Suprapubic skin (tissue), 4 donors: ENCODE results near the gene DLEU7. TPM values are rescaled to one million over a fixed set of nuclear protein-coding genes. Genes with fewer than 3 reads are reported as not detected.

Source experiments
- DNase-seq, 2 donors: peaks; one replicate each; pipeline ENCODE4 v3.0.0-alpha.2; 2019; ENCODE audit warnings: low spot score in 2 of 2
- H3K27ac ChIP-seq: fragments of 200-600 bp; sonication (generic); one replicate; pipeline ENCODE4 v1.5.1; 2019
- H3K27me3 ChIP-seq: fragments of 200-600 bp; sonication (generic); one replicate; pipeline ENCODE4 v1.5.1; 2019
- H3K36me3 ChIP-seq: fragments of 200-600 bp; sonication (generic); one replicate; pipeline ENCODE4 v1.5.1; 2019
- H3K4me1 ChIP-seq: fragments of 200-600 bp; sonication (generic); one replicate; pipeline ENCODE4 v1.5.1; 2019
- H3K4me3 ChIP-seq: fragments of 200-600 bp; sonication (generic); one replicate; pipeline ENCODE4 v1.5.1; 2019; ENCODE audit warnings: mild to moderate bottlenecking
- H3K9me3 ChIP-seq: fragments of 200-600 bp; sonication (generic); one replicate; pipeline ENCODE4 v1.5.1; 2019
- EP300 ChIP-seq: sonication (generic); formaldehyde crosslinking; IDR thresholded peaks from one replicate; pipeline ENCODE4 v1.6.1; 2017; ENCODE audit warnings: antibody characterized with exemption
- POLR2A ChIP-seq, 2 donors: fragments of 450-650 bp; IDR thresholded peaks; one replicate each; pipeline ENCODE4 v1.6.1; 2017; ENCODE audit warnings: antibody characterized with exemption in 2 of 2, mild to moderate bottlenecking in 2 of 2, moderate library complexity in 2 of 2
- POLR2AphosphoS5 ChIP-seq, 3 donors: sonication (generic); formaldehyde crosslinking; IDR thresholded peaks; one replicate each; pipeline ENCODE4 v1.6.1; 2017; ENCODE audit warnings: antibody characterized with exemption in 3 of 3
- WGBS: methylation state at CpG from one replicate; pipeline ENCODE4 v1.1.5; 2018; 5-methylcytosine and 5-hydroxymethylcytosine counted together
- total RNA-seq, 4 donors: library from RNA; depleted of rRNA; stranded (reverse); fragments of >200 nt; gene quantifications; one replicate each; pipeline ENCODE4 v1.1.0, GENCODE V29; 2016
- TF ChIP-seq, protein P1 (sequence below), 2 donors: fragments of 200-600 bp in 1 of 2; fragments of 450-650 bp in 1 of 2; sonication (generic) in 1 of 2; IDR thresholded peaks; one replicate each; pipeline ENCODE4 v1.5.1; 2016 to 2019; ENCODE audit warnings: antibody characterized with exemption in 2 of 2, mild to moderate bottlenecking in 1 of 2, moderate library complexity in 1 of 2

The DLEU7 gene
- total RNA-seq, 4 donors from 2014 or later, result not detected

- DNase-seq, result no peak
- WGBS, result 69% methylated on average over 3 of the region's 3 CpGs
- Histone ChIP-seq H3K4me1 (no peaks in the 10 kb centered on the region), H3K27ac (no peak overlapping the region), H3K9me3 (no peaks in the 10 kb centered on the region), H3K27me3 (no peaks in the 10 kb centered on the region), H3K36me3 (no peaks in the 10 kb centered on the region), H3K4me3 (no peak overlapping the region)
- TF ChIP-seq EP300 (no peak), POLR2AphosphoS5 (IDR thresholded peaks at IDR 0.05) (no peak), POLR2A (IDR thresholded peaks at IDR 0.05) (no peak)
- TF ChIP-seq, protein P1, sequence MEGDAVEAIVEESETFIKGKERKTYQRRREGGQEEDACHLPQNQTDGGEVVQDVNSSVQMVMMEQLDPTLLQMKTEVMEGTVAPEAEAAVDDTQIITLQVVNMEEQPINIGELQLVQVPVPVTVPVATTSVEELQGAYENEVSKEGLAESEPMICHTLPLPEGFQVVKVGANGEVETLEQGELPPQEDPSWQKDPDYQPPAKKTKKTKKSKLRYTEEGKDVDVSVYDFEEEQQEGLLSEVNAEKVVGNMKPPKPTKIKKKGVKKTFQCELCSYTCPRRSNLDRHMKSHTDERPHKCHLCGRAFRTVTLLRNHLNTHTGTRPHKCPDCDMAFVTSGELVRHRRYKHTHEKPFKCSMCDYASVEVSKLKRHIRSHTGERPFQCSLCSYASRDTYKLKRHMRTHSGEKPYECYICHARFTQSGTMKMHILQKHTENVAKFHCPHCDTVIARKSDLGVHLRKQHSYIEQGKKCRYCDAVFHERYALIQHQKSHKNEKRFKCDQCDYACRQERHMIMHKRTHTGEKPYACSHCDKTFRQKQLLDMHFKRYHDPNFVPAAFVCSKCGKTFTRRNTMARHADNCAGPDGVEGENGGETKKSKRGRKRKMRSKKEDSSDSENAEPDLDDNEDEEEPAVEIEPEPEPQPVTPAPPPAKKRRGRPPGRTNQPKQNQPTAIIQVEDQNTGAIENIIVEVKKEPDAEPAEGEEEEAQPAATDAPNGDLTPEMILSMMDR (IDR thresholded peaks at IDR 0.05), result no peak
Observed at GRCh38 chr13:50793026-50793425, 50.5 kb downstream of the DLEU7 start.

GRCh38 chr13:50788551-50789210 lies 54.8 kb downstream of the DLEU7 start:
- H3K9me3 ChIP-seq, result no peaks in the 10 kb centered on the region
- no peaks in the 10 kb centered on the region for H3K4me1 ChIP-seq
- no peak overlapping the region for H3K4me3 ChIP-seq
- no peaks in the 10 kb centered on the region for H3K27me3 ChIP-seq
- DNase-seq, result no peak
- no peak overlapping the region for H3K27ac ChIP-seq
- TF ChIP-seq EP300 (no peak), POLR2AphosphoS5 (IDR thresholded peaks at IDR 0.05) (no peak), POLR2A (IDR thresholded peaks at IDR 0.05) (no peak)
- TF ChIP-seq, protein P1 (IDR thresholded peaks at IDR 0.05), result no peak
- 88% methylated on average over 14 of the region's 14 CpGs for WGBS
- H3K36me3 ChIP-seq, result no peaks in the 10 kb centered on the region

DNA sequence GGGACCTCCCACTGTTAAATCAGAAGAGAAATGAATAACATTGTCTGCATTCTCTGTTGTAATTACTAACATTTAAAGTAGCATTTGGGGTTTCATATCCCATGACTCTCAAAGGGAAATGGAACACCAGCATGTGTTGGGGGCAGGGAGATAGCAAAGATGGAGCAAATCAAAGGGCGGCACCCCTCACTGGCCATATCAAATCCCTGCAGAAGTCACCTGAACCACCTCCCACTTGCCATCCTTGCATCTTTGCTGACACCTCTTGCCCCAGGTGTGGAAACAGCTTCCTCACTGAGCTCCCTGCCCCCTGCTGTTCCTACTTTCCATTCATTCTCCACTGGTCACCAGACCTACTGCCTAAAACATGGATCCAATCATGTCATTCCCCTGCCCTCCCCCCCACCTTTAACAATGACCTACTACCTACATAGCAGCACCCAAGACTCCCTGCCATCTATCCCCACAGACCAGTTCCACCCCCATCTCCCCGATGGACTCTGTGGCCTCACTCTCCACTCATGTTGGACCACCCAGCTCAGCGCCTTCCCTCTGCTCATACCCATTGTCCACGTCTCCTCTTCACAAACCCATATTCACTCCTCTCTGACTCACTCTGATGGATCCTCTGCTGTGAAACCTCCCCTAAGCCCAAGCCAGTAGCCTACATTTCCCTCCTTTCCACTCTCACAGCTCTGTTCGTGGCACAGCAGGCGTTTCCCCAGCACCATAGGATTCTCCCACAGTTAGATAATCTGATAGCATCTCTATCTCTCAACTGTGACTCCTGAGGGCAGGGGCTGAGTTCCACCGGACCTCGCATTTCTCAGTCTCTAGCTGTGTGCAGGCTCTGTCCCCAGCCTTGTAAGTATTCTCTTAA lies 55.9 kb downstream of the DLEU7 start:
- no peaks in the 10 kb centered on the region for H3K9me3 ChIP-seq
- TF ChIP-seq POLR2AphosphoS5 (IDR thresholded peaks at IDR 0.05) (no peak), EP300 (no peak), POLR2A (IDR thresholded peaks at IDR 0.05) (no peak)
- TF ChIP-seq, protein P1 (IDR thresholded peaks at IDR 0.05), result no peak
- H3K27ac ChIP-seq, result no peak overlapping the region
- H3K4me3 ChIP-seq, result no peak overlapping the region
- DNase-seq, result no peak
- H3K36me3 ChIP-seq, result no peaks in the 10 kb centered on the region
- WGBS, result 95% methylated on average over 8 of the region's 8 CpGs
- H3K4me1 ChIP-seq, result no peaks in the 10 kb centered on the region
- no peaks in the 10 kb centered on the region for H3K27me3 ChIP-seq

DNA sequence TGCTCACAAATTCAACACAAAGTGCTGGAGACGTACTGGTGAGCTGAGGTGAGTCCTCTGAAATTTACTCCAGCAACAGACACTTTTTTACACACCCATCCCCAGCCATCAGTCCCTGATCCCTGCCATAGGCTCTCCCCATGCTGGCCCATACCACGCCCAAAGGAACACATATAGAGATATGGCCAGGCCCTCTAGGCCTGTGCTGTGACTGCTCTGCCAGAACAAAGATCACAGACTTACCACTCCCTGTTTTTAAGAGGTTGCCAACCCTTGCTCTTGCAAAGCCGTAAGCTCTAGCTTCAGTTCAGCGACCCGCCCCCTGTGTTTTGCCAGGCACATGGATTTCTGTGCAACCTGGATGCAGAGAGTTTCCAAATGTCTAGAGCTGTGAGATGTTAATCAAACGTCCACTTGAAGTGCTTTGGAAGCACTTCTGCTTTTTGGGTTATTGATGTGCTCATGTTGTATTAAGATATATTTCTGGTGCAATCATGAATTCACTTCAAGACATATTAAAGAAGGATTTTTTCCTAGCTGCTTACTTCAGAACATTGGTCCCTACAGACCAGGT lies 59.7 kb downstream of the DLEU7 start:
- no peak overlapping the region for H3K27ac ChIP-seq
- 51% methylated on average over 6 of the region's 6 CpGs for whole genome bisulfite sequencing
- H3K4me1 ChIP-seq, result no peaks in the 10 kb centered on the region
- no peaks in the 10 kb centered on the region for H3K9me3 ChIP-seq
- no peak for DNase-seq
- H3K36me3 ChIP-seq, result no peaks in the 10 kb centered on the region
- no peak overlapping the region for H3K4me3 ChIP-seq
- no peak for TF ChIP-seq POLR2AphosphoS5 (IDR thresholded peaks at IDR 0.05)
- TF ChIP-seq EP300, result no peak
- no peak for TF ChIP-seq POLR2A (IDR thresholded peaks at IDR 0.05)
- TF ChIP-seq, protein P1 (IDR thresholded peaks at IDR 0.05), result no peak
- H3K27me3 ChIP-seq, result no peaks in the 10 kb centered on the region

GRCh38 chr13:50783066-50783465 lies 60.4 kb downstream of the DLEU7 start:
- 89% methylated on average over 2 of the region's 2 CpGs for WGBS
- no peaks in the 10 kb centered on the region for H3K4me1 ChIP-seq

More at GRCh38 chr13:50783066-50783465, 60.4 kb downstream of the DLEU7 start:
- H3K27ac ChIP-seq, result no peak overlapping the region
- no peak overlapping the region for H3K4me3 ChIP-seq
- no peak for TF ChIP-seq POLR2A (IDR thresholded peaks at IDR 0.05)
- no peak for TF ChIP-seq POLR2AphosphoS5 (IDR thresholded peaks at IDR 0.05)
- TF ChIP-seq, protein P1 (IDR thresholded peaks at IDR 0.05), result no peak
- no peak for TF ChIP-seq EP300
- H3K36me3 ChIP-seq, result no peaks in the 10 kb centered on the region
- no peak for DNase-seq
- H3K27me3 ChIP-seq, result no peaks in the 10 kb centered on the region
- no peaks in the 10 kb centered on the region for H3K9me3 ChIP-seq
